Non-pigmented ciliary epithelial cell (primary cell): ENCODE results near the gene SPDYE3.
A peak's percentile ranks its signal among the peaks of the same experiment; 100 is the strongest.
"Not testable (repeated sequence)": the region's sequence is repeated elsewhere in the genome, so short reads cannot be mapped to it uniquely, and the experiment has no call there.

Experiments used
- DNase-seq: peaks from one replicate; pipeline ENCODE4 v3.0.0-alpha.2; 2010; ENCODE audit warnings: low read depth

The SPDYE3 gene

DNA sequence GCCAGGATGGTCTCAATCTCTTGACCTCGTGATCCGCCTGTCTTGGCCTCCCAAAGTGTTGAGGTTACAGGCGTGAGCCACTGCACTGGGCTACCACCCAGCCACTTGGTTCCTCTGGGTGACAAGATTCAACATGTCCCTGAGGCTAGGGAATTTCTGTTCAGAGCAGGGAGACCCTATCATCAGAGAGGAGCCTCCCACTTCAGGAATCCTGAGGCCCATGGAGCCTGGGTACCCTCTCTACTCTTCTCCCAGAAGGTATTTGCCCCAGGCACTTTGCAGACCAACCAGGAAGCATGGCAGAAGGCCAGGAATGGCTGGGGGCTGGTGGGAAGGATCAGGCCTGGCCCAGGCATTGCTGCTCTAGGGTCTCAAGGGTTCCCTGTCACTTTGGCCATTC lies 19.2 kb upstream of the SPDYE3 start:
- not testable (repeated sequence) for DNase-seq

DNA sequence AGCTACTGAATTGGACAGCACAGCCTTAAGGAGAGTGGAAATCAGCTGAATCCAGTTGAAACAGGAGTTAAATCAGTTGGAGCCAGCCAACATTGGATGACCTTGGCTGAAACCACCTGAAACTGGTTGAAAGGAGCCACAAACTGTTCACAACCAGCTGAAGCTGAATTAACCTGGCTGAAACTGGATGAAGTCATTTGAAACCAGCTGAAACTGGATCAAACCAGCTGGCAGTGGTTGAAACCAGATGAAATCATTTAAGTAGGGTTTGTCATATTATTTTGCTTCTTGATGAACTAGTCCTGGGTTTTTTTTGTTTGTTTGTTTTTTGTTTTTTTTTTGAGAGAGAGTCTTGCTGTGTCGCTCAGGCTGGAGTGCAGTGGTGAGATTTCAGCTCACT lies 15.3 kb upstream of the SPDYE3 start:
- DNase-seq, result not testable (repeated sequence)

DNA sequence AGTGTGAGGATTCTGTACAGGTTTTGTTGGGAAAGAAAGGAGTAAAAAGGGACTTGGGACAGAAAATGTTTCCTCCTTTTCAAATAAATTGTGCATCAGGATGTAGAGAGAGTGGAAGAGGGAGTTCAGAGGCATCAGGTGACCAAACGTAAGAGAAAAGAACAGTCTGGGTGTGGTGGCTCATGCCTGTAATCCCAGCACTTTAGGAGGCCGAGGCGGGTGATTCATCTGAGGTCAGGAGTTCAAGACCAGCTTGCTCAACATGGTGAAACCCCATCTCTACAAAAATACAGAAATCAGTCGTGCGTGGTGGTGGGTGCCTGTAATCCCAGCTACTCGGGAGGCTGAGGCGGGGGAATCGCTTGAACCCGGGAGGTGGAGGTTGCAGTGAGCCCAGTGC lies 12.2 kb upstream of the SPDYE3 start:
- peak; percentile 24 for DNase-seq

DNA sequence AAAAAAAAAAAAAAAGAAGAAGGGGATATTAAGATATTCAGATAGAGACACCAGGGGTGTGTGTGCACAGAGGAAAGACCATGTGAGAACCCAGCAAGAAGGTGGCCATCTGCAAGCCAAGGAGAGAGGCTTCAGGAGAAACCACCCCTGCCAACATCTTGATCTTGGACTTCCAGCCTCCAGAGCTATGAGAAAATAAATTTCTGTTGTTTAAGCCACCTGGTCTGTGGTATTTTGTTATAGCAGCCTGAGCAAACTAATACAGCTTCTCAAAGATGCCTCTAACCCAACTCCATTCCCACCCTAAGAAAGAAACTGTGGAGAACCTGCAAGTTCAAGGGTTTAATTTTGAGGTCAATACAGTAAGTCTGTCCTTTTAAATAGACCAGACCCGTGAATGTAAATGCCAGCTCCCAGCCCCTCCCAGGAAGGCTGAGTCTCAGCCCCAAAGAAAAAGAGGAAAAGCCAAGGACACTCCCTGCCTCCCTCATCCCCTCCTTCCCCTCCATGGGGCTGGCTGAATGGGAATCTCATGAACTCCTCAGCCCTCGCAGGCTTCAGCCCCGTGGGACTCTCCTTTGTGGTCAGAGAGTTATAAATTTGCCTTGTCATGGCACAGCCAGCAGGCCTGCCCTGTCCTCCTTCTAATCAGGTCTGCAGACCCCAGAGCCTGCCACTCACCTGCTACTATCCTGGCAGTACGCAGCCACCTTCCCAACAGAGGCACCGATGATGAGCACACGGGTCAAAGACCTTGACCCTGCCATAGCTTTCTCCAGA lies 9.5 kb upstream of the SPDYE3 start:
- DNase-seq, result not testable (repeated sequence)

DNA sequence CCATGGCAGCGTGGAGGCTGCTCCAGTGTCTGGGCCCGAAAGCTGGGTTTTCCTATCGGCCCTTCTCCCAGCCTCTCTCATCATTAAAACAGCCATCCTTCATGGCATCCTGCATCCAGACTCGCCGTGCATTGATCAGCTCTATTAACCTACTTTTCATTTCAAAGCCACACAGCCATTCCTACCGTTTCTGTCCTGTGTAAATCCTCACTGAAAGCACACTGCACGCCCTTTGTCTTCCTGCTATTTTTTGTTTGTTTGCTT lies 8.9 kb upstream of the SPDYE3 start:
- not testable (repeated sequence) for DNase-seq

DNA sequence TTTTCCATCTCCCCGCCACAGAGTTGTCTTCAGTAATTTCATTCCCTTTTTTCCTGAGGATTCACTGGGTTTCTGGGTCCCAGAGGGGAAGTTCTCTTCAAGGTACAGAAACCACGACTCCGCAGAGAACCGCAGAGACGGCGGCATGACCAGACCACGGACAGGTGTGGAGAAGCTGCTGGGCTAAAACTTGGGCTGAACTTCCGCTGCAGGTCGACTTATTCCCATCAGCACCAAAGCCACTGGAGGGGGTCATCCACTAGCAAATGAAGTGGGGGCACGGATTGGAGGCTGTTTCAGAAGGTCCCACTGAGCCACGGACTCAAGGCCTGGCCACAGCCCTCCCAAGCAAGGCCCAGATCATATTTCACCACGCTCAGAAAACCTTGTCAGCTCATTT lies 3.0 kb upstream of the SPDYE3 start:
- not testable (repeated sequence) for DNase-seq

DNA sequence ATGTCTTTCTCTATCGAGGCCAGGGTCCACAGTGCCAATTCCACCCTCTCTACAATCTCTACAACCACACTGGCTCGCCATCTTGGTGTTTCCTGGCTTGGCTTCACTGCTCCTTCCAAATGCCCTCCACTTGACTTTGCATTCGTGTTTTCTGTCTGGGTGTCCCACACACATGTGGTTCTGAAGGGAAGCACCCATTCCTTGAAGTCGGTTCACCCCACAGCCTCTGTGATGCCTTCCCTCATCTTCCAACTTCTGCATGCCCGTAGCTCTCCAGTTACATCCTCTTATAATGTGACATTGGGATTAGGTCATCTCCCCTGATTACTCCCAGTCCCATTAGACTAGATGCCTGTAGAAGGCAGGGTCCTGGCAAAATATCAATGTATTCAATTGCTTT lies 10.8 kb downstream of the SPDYE3 start:
- DNase-seq, result not testable (repeated sequence)

DNA sequence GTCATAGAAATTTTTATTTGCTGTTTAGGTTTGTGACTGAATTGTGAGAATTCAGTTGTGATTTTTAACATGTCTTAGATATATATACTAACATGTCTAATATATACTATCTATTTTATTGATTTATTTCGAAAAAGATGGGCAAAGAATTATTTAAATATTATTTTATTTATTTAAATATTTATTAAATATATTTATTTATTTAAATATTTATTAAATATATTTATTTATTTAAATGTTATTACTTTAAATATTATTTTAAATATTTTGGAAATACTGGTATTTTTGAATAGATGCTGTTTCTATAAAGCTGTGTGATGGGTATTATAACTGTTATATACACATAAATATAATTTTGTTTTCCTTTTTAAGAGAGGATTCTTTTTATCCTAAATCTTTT lies 14.1 kb downstream of the SPDYE3 start:
- not testable (repeated sequence) for DNase-seq

DNA sequence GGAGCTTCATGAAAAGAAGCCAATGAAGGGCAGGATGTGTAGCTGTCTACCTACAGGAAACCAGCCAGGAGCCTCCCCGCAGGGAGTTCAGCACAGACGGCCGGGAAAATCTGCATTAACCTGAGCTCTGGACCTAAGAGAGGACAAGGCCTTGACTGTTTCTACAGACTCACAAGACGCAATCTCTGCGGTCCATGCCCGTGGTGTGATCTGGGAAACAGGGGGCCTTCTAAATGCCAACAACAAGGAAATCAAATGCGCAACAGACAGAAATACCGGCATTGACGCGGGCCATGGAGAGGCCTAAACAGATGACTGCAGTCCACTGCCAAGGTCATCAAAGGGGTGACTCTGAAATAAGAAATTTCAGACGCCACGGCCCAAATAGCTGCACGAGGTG lies 16.7 kb downstream of the SPDYE3 start:
- not testable (repeated sequence) for DNase-seq

DNA sequence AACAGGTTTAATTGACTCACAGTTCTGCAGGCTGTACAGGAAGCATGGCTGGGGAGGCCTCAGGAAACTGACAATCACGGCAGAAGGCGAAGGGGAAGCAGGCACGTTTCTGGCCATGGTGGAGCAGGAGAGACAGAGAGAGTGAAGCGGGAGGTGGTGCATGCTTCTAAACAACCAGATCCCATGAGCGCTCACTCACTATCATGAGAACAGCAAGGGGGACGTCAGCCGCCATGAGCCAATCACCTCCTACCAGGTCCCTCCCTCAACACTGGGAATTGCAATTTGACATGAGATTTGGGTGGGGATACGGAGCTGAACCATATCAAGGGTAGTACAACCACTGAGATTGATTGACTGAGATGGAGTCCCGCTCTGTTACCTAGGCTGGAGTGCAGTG lies 18.2 kb downstream of the SPDYE3 start:
- not testable (repeated sequence) for DNase-seq

DNA sequence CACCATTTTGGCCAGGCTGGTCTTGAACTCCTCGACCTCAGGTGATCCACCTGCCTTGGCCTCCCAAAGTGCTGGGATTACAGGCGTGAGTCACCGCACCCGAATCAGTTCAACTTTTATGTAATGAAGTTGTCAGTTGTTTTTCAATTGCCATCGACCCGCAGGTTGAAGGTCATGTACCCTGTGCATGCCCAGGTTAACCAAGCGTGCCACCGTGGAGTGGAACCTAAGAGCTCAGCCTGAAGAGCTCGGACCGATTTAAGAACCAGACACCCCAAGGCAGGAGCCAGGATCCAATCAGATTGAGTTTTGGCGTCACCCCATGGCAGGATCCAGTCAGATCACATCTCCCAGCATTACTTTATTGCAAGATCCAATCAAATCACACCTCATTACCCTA lies 19.4 kb downstream of the SPDYE3 start:
- not testable (repeated sequence) for DNase-seq

DNA sequence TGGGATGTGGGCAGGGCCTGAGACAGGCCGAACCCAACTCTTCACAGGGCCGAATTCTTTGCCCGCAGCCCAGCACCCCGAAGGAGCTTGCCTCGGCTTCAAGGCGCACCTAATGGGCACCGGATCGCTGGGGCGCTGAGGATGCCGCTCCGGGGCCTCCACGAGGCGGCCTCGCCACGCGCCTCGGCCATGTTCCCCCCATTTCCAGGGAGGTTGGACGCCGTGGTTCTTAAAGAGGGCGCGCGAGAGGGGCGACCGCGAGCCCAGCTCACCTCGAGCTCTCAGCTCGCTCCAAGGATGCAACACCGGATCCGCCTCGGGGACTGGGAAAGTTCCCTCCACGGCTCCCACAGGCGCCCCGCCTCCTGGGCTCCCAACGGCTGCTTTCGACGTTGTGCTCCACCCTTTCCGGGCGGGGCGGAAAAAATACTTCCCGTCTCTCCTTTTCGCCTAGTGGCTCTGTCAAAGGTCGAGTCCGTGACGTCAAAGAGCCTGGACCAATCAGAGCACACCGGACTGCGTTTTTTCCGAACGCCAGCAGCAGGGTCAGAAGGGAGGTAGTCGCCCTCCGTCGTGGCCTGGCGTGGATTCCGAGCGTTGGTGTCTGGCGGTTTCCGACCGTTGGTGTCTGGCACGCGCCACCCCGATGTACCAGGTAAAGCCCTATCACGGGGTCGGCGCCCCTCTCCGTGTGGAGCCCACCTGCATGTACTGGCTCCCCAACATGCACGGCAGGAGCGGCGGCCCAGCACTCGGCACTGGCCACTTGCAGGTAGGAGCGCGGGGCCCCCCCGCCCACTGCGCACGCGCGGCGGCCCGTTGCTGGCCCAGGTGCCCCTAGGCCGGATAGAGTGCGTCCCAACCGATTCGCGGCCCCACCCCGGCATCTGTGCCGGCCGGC lies 28.3 kb downstream of the SPDYE3 start:
- peak; percentile 65 for DNase-seq

DNA sequence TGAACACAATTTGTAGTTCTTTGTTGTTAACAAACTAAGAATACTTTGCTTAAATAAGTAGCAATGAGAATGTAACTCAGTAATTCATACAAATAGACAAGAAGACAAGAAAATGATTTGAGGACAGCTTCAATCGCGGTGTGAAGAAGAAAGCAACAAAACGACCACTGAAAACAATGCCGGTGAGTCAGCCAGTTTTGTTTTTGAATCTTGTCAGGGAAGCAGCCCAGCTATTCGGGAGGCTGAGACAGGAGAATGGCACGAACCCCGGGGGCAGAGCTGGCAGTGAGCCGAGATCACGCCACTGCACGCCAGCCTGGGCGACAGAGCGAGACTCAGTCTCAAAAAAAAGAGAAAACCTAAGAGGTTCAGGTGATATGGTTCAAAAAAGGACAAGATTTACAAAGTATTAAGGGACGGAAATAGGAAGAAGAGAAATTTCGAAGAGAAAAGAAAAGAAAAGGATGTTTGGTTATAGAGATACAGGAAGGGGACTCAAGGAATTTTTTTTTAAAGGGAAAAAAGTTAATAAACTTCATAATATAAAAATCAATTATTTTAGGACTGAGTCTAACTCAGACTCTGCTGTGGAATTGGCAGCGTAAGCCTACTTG lies 30.7 kb downstream of the SPDYE3 start:
- not testable (repeated sequence) for DNase-seq

DNA sequence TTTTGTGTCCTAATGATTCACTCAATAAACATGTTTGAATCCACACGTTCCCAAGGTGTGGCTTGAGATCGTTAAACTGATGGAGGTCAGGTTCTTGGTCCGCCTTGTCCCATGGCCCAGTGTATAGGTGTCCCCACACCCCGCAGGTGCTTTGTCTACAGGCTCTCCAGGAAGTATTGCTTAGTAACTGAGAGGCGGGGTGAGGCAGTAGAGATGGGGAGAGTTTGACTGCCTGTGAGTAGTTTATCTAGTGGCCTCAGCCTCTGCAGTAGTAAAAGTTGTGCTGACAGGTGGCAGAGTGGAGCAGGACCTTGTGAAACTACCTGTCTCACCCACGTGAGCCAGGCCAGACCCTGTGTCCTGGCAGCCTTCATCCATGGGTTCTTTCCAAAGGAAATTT lies 33.8 kb downstream of the SPDYE3 start:
- DNase-seq, result not testable (repeated sequence)

DNA sequence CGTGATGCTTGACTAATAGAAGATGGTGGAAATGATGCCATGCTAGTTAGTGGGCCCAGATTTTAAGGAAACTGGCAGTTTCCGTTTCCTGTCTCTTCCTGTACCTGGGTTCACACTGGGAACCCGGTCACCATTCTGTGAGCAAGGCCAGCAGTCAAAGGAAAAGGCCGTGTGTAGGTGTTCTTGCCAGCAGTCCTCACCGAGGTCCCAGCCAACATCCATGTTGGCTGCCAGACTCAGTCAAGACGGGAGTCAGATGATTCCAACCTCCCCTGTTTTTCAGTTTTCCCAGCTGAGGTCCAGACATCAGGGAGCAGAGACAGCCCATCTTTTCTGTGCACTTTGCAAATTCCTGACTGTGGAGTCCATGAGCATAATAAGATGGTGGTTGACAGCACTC lies 35.3 kb downstream of the SPDYE3 start:
- no peak for DNase-seq

DNA sequence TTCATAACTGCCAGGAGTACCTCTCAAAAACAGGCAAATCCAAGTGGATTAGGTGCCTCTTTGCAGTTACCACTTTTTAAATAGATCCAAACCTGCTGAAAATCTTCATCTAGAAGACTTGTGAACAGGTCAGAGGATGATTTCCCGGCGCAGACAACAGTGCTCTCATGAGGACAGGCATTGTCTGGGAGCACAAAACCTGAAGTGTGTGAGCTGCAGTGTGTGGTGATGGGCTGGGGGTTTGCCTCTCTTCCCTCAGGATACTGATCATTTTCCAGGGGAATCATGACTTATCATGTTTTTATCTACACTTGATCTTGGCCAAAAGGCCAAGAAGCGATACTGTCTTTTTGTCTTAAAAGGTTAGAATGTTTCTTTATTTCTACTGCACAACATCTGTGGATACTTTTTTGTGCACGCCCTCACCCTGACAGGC lies 36.6 kb downstream of the SPDYE3 start:
- DNase-seq, result not testable (repeated sequence)

DNA sequence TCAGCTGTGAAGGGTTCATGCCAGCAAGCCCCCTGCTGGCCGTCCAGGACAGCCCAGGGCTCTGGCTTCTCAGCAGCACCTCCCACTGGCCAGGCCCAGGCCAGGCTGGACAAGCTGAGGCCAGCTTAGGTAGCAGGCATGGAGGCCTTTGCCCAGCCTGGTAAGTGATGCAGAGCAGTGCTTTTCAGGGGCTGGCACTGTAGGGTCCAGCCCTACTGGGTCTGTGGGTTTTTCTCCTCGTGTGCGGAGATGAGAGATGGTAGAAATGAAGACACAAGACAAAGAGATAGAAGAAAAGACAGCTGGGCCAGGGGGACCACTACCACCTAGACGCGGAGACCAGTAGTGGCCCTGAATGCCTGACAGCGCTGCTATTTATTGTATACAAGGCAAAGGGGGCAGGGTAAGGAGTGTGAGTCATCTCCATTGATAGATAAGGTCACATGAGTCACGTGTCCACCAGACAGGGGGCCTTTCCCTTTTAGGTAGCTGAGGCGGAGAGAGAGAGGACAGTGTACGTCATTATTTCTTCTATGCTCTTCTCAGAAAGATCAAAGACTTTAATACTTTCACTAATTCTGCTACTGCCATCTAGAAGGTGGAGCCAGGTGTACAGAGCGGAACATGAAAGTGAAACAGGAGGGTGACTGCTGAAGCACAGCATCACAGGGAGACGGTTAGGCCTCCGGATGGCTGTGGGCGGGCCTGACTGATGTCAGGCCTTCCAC lies 37.2 kb downstream of the SPDYE3 start:
- DNase-seq, result peak; percentile 32

DNA sequence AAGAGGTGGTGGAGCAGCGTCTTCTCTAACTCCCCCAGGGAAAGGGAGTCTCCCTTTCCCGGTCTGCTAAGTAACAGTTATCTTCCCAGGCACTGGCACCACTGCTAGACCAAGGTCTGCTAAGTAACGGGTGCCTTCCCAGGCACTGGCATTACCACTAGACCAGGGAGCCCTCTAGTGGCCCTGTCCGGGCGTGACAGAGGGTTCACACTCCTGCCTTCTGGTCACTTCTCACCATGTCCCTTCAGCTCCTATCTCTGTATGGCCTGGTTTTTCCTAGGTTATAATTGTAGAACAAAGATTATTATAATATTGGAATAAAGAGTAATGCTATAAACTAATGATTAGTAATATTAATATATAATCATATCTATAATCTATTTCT lies 37.8 kb downstream of the SPDYE3 start:
- not testable (repeated sequence) for DNase-seq

DNA sequence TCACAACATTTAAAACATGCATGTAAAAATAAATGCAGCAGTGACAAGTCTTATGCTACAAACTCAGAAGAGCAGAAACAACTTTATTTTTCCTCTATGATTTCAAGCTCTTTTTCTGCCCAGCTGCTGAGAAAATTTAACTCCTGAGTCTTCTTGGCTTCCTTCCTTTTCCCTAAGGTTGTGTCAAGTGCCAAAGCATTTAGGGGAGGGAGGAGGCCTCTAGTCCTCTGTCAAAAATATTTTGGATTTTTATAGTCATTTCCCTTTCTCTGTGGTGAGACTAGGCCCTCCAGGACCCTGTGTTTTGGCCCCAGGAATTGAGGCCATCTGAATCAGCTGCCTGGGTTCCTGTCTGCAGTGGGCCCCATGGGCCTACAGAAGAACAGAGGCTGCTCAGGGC lies 39.4 kb downstream of the SPDYE3 start:
- DNase-seq, result no peak

DNA sequence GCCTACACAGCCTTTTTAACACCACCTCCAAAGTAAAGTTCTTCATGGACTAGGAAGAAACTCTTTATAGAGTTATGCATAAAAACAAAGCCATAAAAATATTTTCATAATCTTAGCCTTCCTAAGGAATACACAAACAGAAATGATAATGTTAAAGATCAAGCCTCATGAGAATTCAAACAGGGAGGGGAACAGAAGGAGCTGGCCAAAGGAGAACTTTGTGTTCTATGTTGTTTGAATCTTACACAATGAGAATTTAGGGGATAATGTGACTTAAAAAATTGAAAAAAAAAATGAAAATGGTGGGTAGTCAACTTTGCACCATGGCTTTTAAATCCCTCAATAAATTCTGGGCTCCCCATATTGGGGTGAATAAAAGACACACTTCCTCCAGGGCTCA lies 41.3 kb downstream of the SPDYE3 start:
- DNase-seq, result no peak

DNA sequence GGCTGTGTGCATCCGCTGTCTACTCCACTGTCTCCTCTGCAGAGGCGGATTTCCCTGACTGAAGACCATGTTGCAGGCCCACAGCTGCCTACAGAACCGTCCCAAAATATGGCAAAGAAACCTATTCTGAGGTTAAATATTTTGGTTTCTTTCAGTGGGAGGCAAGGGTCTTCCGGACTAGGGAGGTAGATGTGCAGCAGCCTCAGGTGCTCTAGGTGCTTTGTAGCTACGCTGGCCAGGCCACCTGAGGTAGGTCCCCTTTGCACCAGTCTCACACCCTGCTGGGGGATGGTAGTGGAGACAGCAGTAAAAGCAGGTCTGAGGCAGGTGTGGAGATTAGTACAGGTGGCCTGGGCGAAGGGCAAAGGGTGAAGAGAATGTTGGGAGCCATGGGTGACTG lies 42.3 kb downstream of the SPDYE3 start:
- no peak for DNase-seq

DNA sequence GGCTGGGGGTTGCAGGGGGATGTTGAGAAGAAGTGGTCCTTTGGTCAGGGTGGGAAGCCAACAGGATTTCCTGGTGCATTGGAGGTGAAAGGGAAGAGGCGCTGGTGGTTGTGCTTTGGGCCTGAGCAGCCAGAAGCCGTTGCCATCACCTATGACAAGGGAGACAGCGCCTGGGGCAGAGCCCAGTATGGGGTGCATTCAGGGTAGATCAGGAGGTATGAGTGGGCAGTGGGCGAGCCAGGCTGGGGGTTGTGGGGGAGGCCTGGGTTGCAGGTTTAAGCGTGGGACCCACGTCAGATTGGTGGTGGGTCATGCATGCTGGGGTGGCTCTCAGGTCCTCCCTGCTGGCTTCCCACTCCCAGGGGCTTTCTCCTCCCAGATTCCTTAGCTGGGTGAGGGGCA lies 44.2 kb downstream of the SPDYE3 start:
- no peak for DNase-seq
